Mucosa of gallbladder (tissue), 1 donor: Measurements from ENCODE around the gene C2orf92. TPM values are rescaled to one million over a fixed set of nuclear protein-coding genes. Genes with fewer than 3 reads are reported as not detected.
"Not testable (repeated sequence)": the region's sequence is repeated elsewhere in the genome, so short reads cannot be mapped to it uniquely, and the experiment has no call there.

Experiments
- DNase-seq: peaks from one replicate; pipeline ENCODE4 v3.0.0-alpha.2; 2020; ENCODE audit warnings: low spot score
- total RNA-seq: library from RNA; stranded (reverse); gene quantifications from one replicate; pipeline ENCODE4 v1.2.1, GENCODE V29; 2021
- donor health status: DM: no; HTN: no; CAD: no.

C2orf92 gene
- total RNA-seq, 1 donor from 2014 or later = 4.8 TPM

DNA sequence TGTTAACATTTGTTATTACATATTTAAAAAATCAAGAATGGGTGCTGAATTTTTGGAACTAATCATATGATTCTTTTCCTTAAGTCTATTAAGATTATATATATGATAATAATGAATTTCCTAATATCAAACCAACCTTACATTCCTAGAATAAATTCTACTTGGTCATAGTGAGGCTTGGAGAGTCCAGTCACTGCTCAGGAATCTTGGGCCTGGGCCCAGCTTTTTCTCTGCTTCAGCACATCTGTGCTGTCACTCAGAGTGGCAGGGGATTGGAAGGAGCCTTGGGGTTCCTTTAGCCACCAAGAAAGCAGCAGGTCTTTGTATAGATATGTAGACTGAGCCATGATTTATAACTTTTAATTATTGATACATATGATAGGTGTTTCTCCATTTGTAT lies 24.0 kb downstream of the C2orf92 start:
- no peak for DNase-seq

DNA sequence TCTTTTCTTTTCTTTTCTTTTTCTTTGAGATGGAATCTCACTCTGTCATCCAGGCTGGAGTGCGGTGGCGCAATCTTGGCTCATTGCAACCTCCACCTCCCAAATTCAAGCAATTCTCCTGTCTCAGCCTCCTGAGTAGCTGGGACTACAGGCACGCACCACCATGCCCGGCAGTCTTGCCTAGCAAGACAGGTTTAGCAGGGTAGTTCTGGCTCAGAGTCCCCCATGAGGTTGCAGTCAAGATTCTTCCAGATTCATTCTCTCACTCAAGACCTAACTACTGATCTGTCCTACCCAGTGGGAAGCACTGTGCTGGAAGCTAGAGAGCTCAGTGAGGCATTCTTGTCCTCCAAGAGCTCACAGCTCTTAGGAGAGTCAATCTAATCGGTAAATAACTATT lies 26.2 kb downstream of the C2orf92 start:
- DNase-seq = no peak

DNA sequence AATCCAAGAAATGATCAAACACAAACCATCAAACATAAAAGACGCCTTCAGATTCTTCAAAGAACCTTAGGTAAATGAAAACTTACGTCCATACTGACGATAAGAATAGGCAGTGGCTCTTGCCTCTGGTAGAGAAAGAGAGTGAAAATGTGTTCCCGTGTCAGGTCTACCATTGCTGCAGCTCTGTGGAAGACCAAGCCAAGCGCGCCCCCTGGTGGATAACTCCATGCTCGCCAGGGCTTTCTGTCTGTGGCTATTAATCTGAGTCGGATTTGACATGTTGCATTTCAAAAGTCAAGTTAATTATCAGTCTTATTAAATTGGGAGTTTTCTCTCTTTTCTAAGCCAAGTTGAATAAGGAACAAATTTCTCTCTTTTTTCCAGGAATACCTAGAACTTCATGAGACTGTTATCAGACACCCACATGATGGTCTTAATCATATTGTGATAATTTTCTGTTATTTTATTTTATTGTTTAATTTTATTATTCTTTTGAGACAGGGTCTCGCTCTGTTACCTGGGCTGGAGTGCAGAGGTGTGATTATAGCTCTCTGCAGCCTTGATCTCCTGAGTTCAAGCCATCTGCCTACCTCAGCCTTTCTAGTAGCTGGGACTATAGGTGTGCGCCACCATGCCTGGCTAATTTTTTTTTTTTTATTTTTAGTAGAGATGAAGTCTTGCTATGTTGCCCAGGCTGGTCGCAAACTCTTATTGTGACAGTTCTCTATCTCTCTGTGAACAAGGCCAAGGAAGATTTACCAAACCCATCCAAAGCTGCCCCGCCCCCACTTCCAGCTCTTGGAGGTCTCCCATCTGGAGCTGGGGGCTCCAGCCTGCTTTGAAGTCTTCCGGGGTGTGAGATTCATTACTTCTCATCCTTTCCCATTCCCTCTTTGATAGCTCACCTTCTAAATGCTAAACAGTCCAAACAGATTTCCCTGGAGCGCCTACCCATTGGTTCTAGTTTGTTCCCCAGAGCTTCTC lies 28.0 kb downstream of the C2orf92 start:
- peak; percentile 92 for DNase-seq

DNA sequence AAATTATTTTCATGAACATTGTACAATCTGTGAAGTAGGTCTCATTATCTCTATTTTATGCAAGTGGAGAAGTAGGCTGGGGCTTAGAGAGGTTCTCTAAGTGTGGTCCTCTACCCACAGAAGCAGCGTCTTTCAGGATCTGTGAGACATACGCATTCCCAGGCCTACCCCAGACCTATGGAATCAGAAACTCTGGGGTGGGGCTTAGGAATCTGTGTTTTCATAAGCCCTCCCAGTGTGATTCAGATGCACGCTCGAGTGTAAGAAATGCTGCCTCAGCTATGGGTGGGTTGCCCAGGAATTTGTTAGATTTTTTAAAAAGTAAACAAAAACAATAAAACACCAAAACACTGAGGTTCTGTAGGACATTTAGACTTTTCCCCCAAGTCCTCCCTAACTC lies 29.0 kb downstream of the C2orf92 start:
- no peak for DNase-seq

DNA sequence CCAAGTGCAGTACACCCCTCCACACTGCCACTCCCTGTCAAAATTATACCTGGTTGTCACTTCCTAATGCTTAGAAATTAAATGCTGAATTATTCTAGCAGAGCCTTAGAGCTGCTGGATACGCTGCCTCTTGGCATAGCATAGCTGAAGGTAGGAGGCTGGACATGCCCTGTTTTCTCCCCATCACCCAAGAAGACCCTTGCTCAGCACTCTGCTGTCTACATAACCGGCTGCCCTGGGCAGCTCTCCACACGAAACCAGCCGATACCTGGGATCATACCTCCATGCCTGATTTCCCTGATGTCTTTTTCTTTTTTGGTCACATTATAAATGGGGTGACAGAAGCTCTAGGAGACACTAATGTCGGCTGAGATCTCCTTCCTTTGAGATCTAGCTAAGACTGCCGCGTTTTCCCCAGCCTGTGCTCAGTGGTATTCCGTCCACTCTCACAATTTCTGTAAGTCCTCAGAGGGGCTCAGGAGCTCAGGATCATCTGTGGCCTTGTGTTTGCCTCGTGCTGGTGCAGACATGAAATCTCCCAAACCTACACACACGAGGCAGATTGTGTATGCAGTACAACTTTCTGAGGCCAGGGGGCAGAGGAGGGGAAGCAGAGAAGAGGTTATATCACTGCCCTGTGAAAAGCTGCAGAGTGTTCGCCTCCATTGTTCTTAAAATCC lies 30.4 kb downstream of the C2orf92 start:
- DNase-seq = peak; percentile 54

DNA sequence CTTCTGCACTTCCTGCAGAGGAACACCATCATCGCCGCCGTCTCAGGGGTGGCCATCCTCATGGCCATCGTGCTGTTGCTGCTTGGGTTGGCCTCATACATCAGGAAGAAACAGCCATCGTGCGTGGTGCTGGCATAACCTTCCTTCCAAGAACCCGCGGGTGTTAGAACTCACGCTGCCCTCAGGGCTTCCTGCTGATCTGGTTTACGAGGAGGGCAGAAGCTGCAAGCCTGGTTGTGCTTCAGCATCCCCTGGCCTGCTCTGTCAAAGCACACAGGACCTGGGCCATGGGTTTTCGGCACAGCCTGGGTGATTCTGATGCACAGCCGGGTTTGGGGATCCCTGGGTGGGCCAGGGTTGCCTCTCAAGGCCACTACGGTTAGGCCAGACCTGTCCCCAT lies 31.7 kb downstream of the C2orf92 start:
- DNase-seq = no peak

DNA sequence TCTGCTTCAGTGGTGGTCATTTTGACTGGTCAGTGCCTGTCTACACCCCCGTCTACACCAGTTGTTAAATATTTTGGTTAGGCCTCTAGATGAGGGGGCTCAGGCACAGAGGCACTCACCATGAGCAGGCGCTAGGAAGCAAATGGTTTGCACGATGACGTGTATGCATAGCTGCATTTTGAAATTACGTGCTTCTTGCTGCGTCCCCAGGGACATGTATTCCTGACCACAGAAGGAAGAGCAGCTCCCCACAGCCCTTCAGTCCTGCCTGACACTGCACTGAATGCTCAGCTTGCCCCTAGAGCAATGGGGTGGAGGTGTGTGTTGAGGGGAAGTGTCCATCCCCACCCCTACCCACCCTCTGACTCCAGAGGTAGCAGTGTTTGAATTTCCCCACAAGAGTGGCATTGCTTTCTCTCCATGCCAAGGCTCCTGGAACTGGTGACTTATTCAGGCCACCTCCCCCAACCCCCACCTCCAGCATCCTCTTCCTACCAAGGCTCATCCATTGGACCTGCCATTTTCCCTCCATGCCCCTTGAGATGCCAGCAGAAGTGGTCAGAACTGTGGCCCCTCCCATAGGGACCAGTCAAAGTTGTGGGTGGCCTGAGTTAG lies 32.4 kb downstream of the C2orf92 start:
- DNase-seq = no peak

DNA sequence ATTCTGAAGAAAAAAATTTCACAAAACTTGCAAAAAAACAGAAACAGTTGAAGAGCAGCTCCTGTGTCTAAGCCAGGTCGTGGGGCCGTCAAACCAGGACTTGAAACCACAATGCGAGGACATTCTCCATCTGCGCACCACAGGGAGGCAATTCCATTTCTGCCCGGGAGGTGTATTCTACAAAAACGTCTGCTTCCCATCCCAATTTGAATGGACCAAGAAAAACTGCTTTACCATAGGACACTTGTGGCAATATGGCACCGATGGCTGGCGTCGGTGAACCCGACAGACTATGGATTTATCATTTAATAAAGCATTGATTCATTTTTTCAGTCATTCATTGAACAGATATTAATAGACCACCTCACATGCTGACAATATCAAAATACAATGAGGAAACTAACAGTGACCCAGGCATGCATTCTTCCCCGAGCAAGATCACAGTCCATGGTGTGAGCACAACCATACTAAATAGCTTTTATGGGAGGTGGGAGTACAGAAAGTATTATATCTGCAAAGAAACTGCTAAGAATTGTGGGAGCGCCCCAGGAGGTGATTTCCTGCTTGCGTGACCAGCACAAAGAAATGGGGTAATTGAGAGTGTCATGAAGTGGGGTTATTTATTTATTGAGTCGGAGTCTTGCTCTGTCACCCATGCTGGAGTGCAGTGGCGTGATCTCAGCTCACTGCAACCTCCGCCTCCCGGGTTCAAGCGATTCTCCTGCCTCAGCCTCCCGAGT lies 33.4 kb downstream of the C2orf92 start:
- DNase-seq = no peak

DNA sequence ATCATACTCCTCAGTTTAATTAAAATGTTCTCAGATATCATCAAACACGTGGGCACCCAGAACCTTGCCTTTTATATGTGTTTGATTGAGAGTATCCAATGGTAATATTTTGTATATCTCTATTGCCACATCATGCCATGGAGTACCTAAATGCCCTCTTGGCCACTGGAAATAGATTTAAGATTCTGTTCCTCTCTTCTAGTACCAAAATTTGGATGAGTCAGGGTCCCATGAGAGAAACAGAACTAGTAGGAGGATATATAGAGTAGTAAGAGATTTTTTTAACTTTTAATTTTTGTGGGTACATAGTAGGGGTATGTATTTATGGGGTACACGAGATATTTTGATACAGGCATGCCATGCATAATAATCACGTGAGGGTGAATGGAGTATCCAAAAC lies 34.2 kb downstream of the C2orf92 start:
- DNase-seq = no peak

DNA sequence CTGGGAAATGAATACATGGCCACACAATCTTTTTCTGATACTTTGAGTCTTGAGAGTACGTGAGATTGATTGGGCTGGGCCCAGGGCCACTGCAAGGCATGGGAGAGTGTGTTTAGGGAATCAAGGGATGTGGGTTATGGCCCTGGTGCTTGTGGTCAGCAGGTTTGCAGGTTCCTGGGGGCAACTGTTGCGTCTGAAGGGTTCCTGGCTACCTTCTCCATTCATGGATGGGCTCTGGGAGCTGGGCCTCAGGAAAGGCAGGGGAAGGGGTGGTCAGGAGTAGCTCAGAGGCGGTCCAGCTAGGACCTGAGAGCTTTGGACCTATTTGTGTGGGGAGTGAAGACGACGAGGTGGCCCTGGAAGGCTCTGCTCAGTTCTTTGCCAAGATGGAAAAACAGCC lies 35.5 kb downstream of the C2orf92 start:
- no peak for DNase-seq

DNA sequence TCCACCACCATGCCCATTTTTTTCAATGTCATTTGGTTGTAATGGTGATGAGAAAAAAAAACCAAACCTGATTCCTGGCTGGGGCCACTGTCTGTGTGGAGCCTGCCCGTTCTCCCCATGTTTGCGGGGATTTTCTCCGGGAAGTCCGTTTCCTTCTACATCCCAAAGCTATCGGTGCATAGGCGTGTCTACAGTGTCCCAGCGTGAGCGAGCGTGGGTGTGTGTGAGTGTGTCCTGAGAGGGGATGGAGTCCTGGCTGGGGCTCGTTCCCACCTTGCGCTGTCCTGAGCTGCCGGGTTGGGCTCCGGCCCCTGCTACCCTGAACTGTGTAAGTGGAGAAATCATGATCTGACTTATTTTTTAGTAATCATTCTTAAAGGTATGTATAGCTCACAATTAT lies 36.6 kb downstream of the C2orf92 start:
- DNase-seq = no peak

DNA sequence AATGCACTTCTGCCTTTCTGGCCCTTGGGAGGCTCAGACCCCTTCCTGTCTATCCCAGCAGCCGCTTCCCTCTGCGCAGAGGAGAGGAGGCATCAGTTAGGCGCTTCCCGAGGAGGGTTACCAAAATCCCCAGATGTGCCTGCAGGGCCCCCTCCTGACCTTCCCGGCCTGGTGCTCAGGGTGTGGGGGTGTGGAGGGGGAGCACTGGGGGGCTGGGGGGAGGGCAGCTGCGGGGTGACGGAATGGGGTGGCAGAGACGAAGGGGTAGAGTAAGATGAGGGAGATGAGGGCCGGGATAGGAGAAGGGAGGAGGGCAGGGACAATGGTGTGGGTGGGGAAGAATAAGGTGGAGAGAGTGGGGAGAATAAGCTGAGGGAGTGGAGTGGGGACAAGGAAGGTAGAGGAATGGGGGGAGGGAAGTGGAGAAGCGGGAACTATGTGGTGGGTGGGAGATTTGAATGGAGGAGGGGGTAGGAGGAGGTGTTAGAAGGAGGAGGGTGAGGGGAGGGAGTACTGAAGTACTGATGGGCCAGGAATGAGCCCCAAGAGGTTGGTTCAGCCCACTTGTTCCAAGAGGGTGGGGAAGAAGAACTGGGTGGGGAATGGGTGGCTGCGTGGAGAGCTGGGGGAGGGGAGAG lies 37.3 kb downstream of the C2orf92 start:
- no peak for DNase-seq

DNA sequence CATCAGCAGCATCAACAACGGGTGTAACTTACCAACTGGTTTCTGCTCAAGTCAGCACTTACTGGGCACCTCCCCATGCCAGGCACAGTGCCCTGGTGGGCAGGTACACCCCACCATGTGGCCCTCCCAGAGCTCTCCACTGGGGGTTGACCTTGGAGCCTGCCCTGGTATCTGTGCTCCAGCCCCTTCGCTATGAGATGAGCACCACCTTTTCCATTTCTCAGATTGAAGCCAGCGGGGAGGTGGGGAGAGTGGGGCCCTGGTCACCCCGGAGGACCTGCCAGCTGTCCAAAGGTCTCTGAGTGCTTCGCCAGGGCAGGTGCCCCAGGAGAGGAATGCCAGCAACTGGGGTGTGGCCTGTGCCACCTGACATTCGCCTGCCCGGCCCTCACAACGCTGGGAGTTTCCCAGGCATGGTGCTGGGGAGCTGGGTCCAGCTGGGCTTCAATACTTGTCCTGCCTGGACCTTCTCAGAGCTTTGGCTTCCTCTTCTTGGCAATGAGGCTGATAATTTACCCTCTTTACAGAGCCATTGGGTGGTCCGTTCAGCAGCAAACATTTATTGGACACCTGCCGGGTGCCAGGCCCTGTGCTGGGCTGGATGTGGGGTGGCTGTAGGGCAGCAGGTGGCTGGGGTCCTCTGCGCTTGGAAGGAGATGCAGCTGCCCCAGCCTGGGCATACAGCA lies 38.0 kb downstream of the C2orf92 start:
- DNase-seq = peak; percentile 53

DNA sequence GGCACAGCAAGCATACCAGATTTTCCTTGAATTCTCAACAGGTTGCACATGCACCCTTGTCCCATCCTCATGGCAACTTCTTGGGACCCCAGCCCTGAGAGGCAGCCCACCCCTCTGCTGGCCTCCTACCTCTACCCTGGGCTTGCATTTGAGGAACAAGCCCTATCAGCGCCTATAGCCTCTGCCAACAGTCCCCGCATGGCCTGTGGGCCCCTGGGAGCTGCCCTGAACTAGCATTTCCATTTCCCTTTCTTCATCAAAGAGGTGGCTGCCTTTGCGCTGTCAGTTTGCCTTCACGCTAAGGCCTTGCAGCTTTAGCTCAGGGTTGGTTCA lies 38.5 kb downstream of the C2orf92 start:
- DNase-seq = no peak

DNA sequence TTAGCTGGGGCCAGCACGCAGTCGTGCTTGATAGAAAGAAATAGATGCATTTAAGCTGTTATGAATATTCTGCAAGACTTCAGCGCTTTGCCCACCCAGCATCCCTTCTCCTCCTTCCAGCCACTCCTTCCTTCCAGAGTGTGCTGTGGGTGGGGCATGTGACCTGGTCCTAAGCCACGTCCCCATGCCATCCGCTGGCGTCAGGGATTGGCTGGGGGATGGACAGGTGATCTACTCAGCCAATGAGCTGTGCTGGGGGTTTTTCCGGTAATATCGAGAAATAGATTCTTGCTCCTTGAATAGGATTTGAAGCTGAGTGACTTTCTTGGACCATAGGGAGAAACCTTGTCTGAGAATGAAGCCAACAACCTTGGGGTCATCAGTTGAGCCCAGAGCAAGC lies 39.1 kb downstream of the C2orf92 start:
- DNase-seq = no peak

DNA sequence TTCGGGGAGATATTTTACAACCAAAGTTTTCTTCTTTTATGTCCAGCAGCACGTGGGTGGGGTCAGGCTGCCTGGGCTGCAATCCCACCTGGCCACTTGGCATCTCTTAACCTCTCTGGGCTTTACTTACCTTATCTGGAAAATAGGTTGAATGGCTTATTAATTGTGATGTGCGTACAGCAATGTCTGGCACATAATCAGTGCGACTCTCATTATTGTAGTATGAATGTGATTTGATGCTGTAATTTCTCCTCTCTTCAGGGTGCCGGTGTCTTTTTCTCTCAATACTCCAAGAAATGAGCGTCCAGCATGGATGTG lies 41.8 kb downstream of the C2orf92 start:
- DNase-seq = no peak

DNA sequence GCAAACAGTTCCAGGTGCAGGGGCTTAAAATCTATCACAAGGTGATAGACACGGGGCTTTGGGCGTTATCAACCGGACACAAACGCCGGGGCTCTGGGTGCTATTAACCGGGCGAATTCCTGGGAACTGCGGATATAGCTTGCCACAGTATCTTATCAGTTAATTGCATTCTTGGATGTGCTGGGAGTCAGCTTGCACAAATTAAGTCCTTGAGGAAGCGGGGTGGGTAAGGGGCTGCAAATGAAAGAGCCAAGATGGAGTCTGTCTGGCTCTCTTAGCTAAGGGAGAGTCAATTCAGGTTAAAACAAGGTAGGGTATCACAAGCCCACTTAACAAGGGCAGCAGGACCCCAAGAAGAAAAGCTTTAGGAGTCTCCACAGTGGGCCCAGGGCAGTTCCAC lies 42.7 kb downstream of the C2orf92 start:
- DNase-seq = not testable (repeated sequence)

DNA sequence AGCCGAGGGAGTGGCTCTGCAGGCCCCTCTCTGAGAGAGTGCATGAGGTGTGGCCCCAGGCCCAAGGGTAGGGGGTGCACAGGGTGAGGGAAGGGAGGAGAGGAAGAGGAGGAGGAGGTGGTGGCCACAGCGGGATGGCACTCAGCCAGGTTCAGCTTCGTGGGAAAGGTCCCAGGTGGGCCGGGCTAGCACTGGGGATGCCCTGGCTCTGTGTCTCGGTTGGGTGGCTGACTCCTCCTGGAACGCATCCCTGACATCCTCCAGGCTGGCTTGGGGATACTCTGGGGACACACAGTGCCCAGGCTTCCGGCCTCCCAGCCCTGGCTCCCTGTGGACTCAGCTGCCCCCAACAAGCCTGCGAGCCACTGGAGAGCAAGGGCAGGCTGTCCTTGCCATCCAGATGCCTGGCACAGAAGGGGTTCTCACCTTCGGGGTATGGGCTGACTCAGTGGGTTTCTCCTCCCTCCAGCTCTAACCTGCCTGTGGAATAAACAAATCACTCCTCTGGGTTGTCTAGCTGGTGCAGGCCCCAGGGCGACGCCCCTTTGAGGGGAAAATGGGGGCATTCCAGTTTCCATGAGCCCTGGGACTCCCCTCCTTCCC lies 43.3 kb downstream of the C2orf92 start:
- DNase-seq = no peak

DNA sequence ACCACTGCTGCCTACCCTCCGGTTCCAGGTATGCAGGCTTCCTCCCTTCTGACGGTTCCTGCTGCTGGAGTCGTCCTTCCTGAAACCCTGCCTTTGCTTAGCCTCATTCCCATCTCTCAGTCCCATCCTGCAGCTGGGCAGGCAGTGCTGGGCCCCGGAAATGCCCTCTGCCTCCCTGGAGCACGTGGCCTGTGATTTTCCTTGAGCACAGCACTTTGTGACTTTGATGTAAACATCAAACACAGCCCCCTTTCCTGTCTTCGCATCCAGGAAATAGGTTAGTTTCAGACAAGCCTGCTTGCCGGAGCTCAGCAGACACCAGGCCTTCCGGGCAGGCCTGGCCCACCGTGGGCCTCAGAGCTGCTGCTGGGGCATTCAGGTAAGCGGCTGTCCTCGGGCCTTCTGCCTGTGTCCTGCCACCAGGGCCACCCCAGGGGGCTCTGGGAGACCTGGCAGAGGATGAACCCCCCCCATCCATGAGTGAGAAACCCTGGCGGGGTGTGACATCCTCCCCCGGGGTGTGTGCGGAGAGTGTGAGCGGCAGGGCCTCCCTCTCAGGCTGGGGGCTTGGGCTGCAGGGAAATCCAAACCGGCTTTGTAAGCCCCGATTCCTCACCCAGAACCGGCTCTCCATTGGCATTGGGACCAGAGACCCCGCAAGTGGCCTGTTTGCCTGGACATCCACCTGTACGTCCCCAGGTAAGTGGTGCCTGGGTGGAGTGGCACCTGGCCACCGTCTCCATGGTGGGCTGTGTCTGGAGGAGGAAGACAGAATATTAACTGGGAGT lies 44.0 kb downstream of the C2orf92 start, which contains the start of gene ZAP70:
Gene ZAP70 (plus strand): TSS at position 281 of the 788 bp plus-strand sequence. CDS start 10,461 bp downstream, outside the sequence.
- no peak for DNase-seq
